Endothelial cell of umbilical vein (primary cell): ENCODE data around the gene CALHM1. TPM values are rescaled to one million over a fixed set of nuclear protein-coding genes. Genes with fewer than 3 reads are reported as not detected.

Source experiments
- BruUV-seq: library from RNA; stranded (reverse); fragments of 400-500 nt; replicated peaks from 2 replicates; lab custom pipeline; 2021; lab: Mats Ljungman, UMichigan
- CTCF ChIA-PET: fragments of 300-600, 350-600 bp; sonication (Branson Sonifier 250); formaldehyde crosslinking; loops from one replicate; lab custom pipeline; 2021; ENCODE audit warnings: antibody characterized with exemption, inconsistent platforms; lab: Charles Lee
- POLR2A ChIA-PET: fragments of 300-600, 350-600 bp; sonication (Branson Sonifier 250); formaldehyde crosslinking; loops from one replicate; lab custom pipeline; 2021; ENCODE audit warnings: antibody characterized with exemption, inconsistent platforms; lab: Charles Lee
- DNase-seq: peaks from one replicate; pipeline ENCODE4 v3.0.0-alpha.2; 2011; ENCODE audit warnings: low read depth, low spot score
- FAIRE-seq: peaks from 2 replicates; lab custom pipeline; 2011; peaks lifted over from hg19 to GRCh38; lab: Jason Lieb, UNC
- H2AFZ ChIP-seq: 2 replicates; pipeline ENCODE4 v1.6.0; 2012; ENCODE audit warnings: low read depth, low read length, control low read depth, inconsistent platforms
- H3K27ac ChIP-seq: 2 replicates; pipeline ENCODE4 v1.5.1; 2011; ENCODE audit warnings: low read depth, mild to moderate bottlenecking, control low read depth, low read length, moderate library complexity; ENCODE audit not compliant: insufficient read depth
- H3K27me3 ChIP-seq, 2 experiments: 2 replicates each; pipeline versions ENCODE4 v1.6.0 to v1.6.1; 2011; ENCODE audit warnings: low read length in 2 of 2, mixed read lengths in 1 of 2; ENCODE audit not compliant: control insufficient read depth in 2 of 2, insufficient read depth in 2 of 2
- H3K36me3 ChIP-seq, 2 experiments: 2 replicates in 1 of 2; 3 replicates in 1 of 2; pipeline ENCODE4 v1.5.1; 2011; ENCODE audit warnings: low read length in 2 of 2, mild to moderate bottlenecking in 1 of 2, moderate library complexity in 1 of 2; ENCODE audit not compliant: control insufficient read depth in 2 of 2, insufficient read depth in 2 of 2; ENCODE audit errors: extremely low read depth in 1 of 2
- H3K4me1 ChIP-seq: 3 replicates; pipeline ENCODE4 v1.5.1; 2011; ENCODE audit warnings: mild to moderate bottlenecking, low read length; ENCODE audit not compliant: control insufficient read depth, insufficient read depth; ENCODE audit errors: extremely low read depth
- H3K4me2 ChIP-seq: 2 replicates; pipeline ENCODE4 v1.6.1; 2011; ENCODE audit warnings: low read length, control low read depth, mixed read lengths; ENCODE audit not compliant: insufficient read depth
- H3K4me3 ChIP-seq, 3 experiments: fragments of 200-600 bp in 1 of 3; sonication (generic), shearing (Covaris generic) in 1 of 3; replicated peaks in 1 of 3; 2 replicates each; pipeline ENCODE4 v1.5.1; 2011 to 2016; ENCODE audit warnings: control low read depth in 3 of 3, low read length in 3 of 3, mild to moderate bottlenecking in 2 of 3, inconsistent platforms in 1 of 3, low read depth in 1 of 3, moderate library complexity in 1 of 3; ENCODE audit not compliant: insufficient read depth in 1 of 3
- H3K79me2 ChIP-seq: 2 replicates; pipeline ENCODE4 v1.6.0; 2012; ENCODE audit warnings: low read length, inconsistent platforms; ENCODE audit not compliant: control insufficient read depth, insufficient read depth
- H3K9ac ChIP-seq: replicated peaks from 2 replicates; pipeline ENCODE3; 2011; ENCODE audit warnings: low read length, control low read depth; ENCODE audit not compliant: insufficient read depth; ENCODE audit errors: extremely low read depth
- H3K9me1 ChIP-seq: replicated peaks from 3 replicates; pipeline ENCODE4 v1.6.0; 2011; ENCODE audit warnings: mild to moderate bottlenecking, low read length; ENCODE audit not compliant: control insufficient read depth, insufficient read depth; ENCODE audit errors: extremely low read depth
- H3K9me3 ChIP-seq: replicated peaks from 2 replicates; pipeline ENCODE4 v1.5.1; 2012; ENCODE audit warnings: low read length, inconsistent platforms; ENCODE audit not compliant: control insufficient read depth, insufficient read depth
- H4K20me1 ChIP-seq: replicated peaks from 2 replicates; pipeline ENCODE3; 2011; ENCODE audit warnings: mild to moderate bottlenecking, low read length; ENCODE audit not compliant: control insufficient read depth, insufficient read depth; ENCODE audit errors: extremely low read depth
- CTCF ChIP-seq, 2 donors: IDR thresholded peaks; 1 replicate in 1 of 2; 2 replicates in 1 of 2; pipeline ENCODE4 v1.5.1; 2011; ENCODE audit warnings: low read length in 2 of 2, mild to moderate bottlenecking in 2 of 2, moderate library complexity in 2 of 2, control low read depth in 1 of 2, inconsistent platforms in 1 of 2, low read depth in 1 of 2; ENCODE audit not compliant: insufficient read depth in 1 of 2; ENCODE audit errors: extremely low read depth in 1 of 2
- EZH2 ChIP-seq: IDR thresholded peaks from 2 replicates; pipeline ENCODE4 v1.6.1; 2012; ENCODE audit warnings: borderline replicate concordance, low read depth, mild to moderate bottlenecking, moderate library complexity, low read length, inconsistent platforms; ENCODE audit not compliant: severe bottlenecking
- FOS ChIP-seq: IDR thresholded peaks from 2 replicates; pipeline ENCODE4 v1.6.1; 2011; ENCODE audit warnings: mild to moderate bottlenecking, low read length, moderate library complexity, borderline replicate concordance; ENCODE audit not compliant: insufficient read depth
- GATA2 ChIP-seq: IDR thresholded peaks from 2 replicates; pipeline ENCODE4 v1.7.0; 2011; ENCODE audit warnings: low read depth, mild to moderate bottlenecking, moderate library complexity, mixed read lengths, low read length; ENCODE audit not compliant: insufficient read length, insufficient read depth
- JUN ChIP-seq: IDR thresholded peaks from 2 replicates; pipeline ENCODE4 v1.6.1; 2011; ENCODE audit warnings: borderline replicate concordance, low read depth; ENCODE audit not compliant: insufficient read length, insufficient read depth
- MAX ChIP-seq: IDR thresholded peaks from 2 replicates; pipeline ENCODE4 v1.6.1; 2011; ENCODE audit not compliant: insufficient read depth, insufficient read length
- MYC ChIP-seq: IDR thresholded peaks from one replicate; pipeline ENCODE4 v1.6.1; 2011; ENCODE audit warnings: mild to moderate bottlenecking, low read depth, low read length
- POLR2A ChIP-seq: IDR thresholded peaks from 2 replicates; pipeline ENCODE4 v1.6.1; 2012; ENCODE audit warnings: low read depth, mild to moderate bottlenecking, control low read depth, low read length
- POLR2AphosphoS5 ChIP-seq: IDR thresholded peaks from 2 replicates; pipeline ENCODE4 v1.6.1; 2012; ENCODE audit warnings: low read depth, mild to moderate bottlenecking, control low read depth, low read length, moderate library complexity; ENCODE audit not compliant: insufficient read depth
- dilution Hi-C: fragments of 300-500 bp; cut with MboI; formaldehyde crosslinking; loops from one replicate; pipeline ENCODE4 v1.15.0; 2019; ENCODE audit warnings: low sequenced_read_pairs; ENCODE audit not compliant: extremely low pct_ligation_motif_present
- intact Hi-C: fragments of 100-400 bp; cut with micrococcal nuclease; formaldehyde crosslinking; loops from one replicate; pipeline ENCODE4 v1.10.0; 2022
- polyA plus RNA-seq, 4 experiments: library from polyadenylated mRNA; depleted of rRNA in 3 of 4; stranded (reverse) in 3 of 4; unstranded in 1 of 4; fragments of >200 nt; gene quantifications; 2 replicates each; pipeline versions ENCODE4 v1.2.1 to v1.2.3, GENCODE V29; 2011 to 2012; ENCODE audit warnings: missing spikeins in 1 of 4
- total RNA-seq: library from RNA; stranded (reverse); gene quantifications from 2 replicates; pipeline ENCODE4 v1.2.3, GENCODE V29; 2021

Gene CALHM1
- total and polyA plus RNA-seq, 2 donors (not counting 3 experiments of a cell fraction or from before 2014, with no cell fraction given) = not detected

GRCh38 chr10:103451091-103451813 is 7.4 kb downstream of the CALHM1 start:
- DNase-seq = peak; percentile 52
- intact Hi-C loops = loop anchor here (2.0 kb wide), 1 partner anchor 32 kb away; no protein-coding TSS in a partner anchor
- FAIRE-seq = peak; percentile 79

More at GRCh38 chr10:103451091-103451813, 7.4 kb downstream of the CALHM1 start:
- peaks cover 45% of the 10 kb centered on the region for H3K4me1 ChIP-seq
- ChIA-PET CTCF (interaction anchor here (0.9 to 2.5 kb wide), 8 partner anchors 9 to 142 kb away, joined by 3 to 13 read pairs (median 4); no protein-coding TSS in a partner anchor), POLR2A (no interaction called here)
- H3K4me3 ChIP-seq = peak overlapping the region; percentile 8 to 66 (median 55)
- peaks cover 7% of the 10 kb centered on the region for H3K79me2 ChIP-seq
- TF ChIP-seq FOS = no peak
- no peak for TF ChIP-seq MAX
- no peak for TF ChIP-seq MYC
- TF ChIP-seq POLR2A = no peak
- no peak for TF ChIP-seq CTCF (IDR thresholded peaks at IDR 0.05; ENCODE audit: extremely low read depth in 1 of 2, insufficient read depth in 1 of 2, low read depth in 1 of 2, low read length in 2 of 2)
- TF ChIP-seq JUN = no peak
- no peak for TF ChIP-seq EZH2
- TF ChIP-seq POLR2AphosphoS5 = no peak
- no peak for TF ChIP-seq GATA2
- no peaks in the 10 kb centered on the region for H3K9me1 ChIP-seq
- H3K27me3 ChIP-seq = no peaks in the 10 kb centered on the region
- H2AFZ ChIP-seq = peak overlapping the region; percentile 97
- H4K20me1 ChIP-seq = no peaks in the 10 kb centered on the region
- peaks cover 5 to 15% of the 10 kb centered on the region in 2 experiments for H3K36me3 ChIP-seq
- peak overlapping the region; percentile 32 for H3K9ac ChIP-seq
- H3K4me2 ChIP-seq = peak overlapping the region; percentile 86
- no TSS peak for BruUV-seq
- H3K9me3 ChIP-seq = no peaks in the 10 kb centered on the region
- H3K27ac ChIP-seq = peak overlapping the region; percentile 57
- dilution Hi-C loops = no loop called here
